Measurements from ENCODE around the gene OCRL.

The OCRL gene

DNA sequence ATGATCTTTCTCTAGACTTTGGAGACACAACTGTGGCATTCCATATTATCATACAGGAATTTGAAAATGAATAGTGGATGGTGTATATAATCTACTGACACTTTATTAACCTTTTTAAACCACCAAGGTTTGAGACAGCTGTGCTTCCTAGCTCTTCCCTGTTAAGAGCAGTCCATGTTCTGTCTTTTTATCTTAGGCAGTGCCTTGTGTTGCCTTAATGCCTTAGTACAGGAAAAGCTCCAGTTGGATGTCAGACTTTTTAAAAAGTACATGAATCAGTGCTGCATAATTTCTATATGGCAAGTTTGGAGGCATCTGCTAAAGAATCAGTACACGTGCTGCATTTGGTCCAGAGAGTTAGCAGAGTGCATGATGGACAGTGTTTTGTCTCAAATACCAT lies 45.1 kb downstream of the OCRL start:
- H3K9me3 ChIP-seq (ENCODE audit: insufficient read depth, low read depth, low read length): no peaks in the 10 kb centered on the region
- no peak overlapping the region for H2AFZ ChIP-seq (ENCODE audit: low read length)
- H3F3A ChIP-seq (ENCODE audit: low read depth): no peaks in the 10 kb centered on the region
- TF ChIP-seq CTCF (conservative IDR thresholded peaks at IDR 0.05; ENCODE audit: low read length) (no peak), EZH2phosphoT487 (IDR thresholded peaks at IDR 0.05; ENCODE audit: borderline replicate concordance) (no peak)
- no peak overlapping the region for H3K9ac ChIP-seq (ENCODE audit: low read depth, low read length, poor library complexity, severe bottlenecking)
- no peaks in the 10 kb centered on the region for H3K79me2 ChIP-seq (ENCODE audit: insufficient read depth, low read length)
- H3K4me2 ChIP-seq (ENCODE audit: low read depth, low read length, poor library complexity, severe bottlenecking): no peak overlapping the region
- H4K20me1 ChIP-seq (ENCODE audit: insufficient read depth, low read length, poor library complexity, severe bottlenecking): no peaks in the 10 kb centered on the region
- no peaks in the 10 kb centered on the region for H3K9me2 ChIP-seq (replicated peaks; ENCODE audit: low read depth, low read length)
- H3K36me3 ChIP-seq (ENCODE audit: insufficient read depth, low read length): peaks cover 21% of the 10 kb centered on the region; the same call in 1 of the 2 replicates
- no peak overlapping the region for H3K4me3 ChIP-seq (ENCODE audit: low read length, poor library complexity, severe bottlenecking)
- H3K27me3 ChIP-seq (ENCODE audit: insufficient read depth, low read length, poor library complexity, severe bottlenecking): no peaks in the 10 kb centered on the region
- H3K4me1 ChIP-seq (ENCODE audit: insufficient read depth, low read length, poor library complexity, severe bottlenecking): no peaks in the 10 kb centered on the region

GRCh38 chrX:129585691-129586090 lies 45.6 kb downstream of the OCRL start:
- Histone ChIP-seq H3K4me2 (ENCODE audit: low read depth, low read length, poor library complexity, severe bottlenecking) (no peak overlapping the region), H3K79me2 (ENCODE audit: insufficient read depth, low read length) (no peaks in the 10 kb centered on the region), H3K4me3 (ENCODE audit: low read length, poor library complexity, severe bottlenecking) (no peak overlapping the region), H3K27me3 (ENCODE audit: insufficient read depth, low read length, poor library complexity, severe bottlenecking) (no peaks in the 10 kb centered on the region), H3K4me1 (ENCODE audit: insufficient read depth, low read length, poor library complexity, severe bottlenecking) (no peaks in the 10 kb centered on the region), H3K9ac (ENCODE audit: low read depth, low read length, poor library complexity, severe bottlenecking) (no peak overlapping the region), H3K9me3 (ENCODE audit: insufficient read depth, low read depth, low read length) (no peaks in the 10 kb centered on the region), H2AFZ (ENCODE audit: low read length) (no peak overlapping the region), H3K9me2 (replicated peaks; ENCODE audit: low read depth, low read length) (no peaks in the 10 kb centered on the region), H3K36me3 (ENCODE audit: insufficient read depth, low read length) (peaks cover 26% of the 10 kb centered on the region; the same call in 1 of the 2 replicates), H4K20me1 (ENCODE audit: insufficient read depth, low read length, poor library complexity, severe bottlenecking) (no peaks in the 10 kb centered on the region), H3F3A (ENCODE audit: low read depth) (no peaks in the 10 kb centered on the region)
- TF ChIP-seq EZH2phosphoT487 (IDR thresholded peaks at IDR 0.05; ENCODE audit: borderline replicate concordance) (no peak), CTCF (conservative IDR thresholded peaks at IDR 0.05; ENCODE audit: low read length) (no peak)

DNA sequence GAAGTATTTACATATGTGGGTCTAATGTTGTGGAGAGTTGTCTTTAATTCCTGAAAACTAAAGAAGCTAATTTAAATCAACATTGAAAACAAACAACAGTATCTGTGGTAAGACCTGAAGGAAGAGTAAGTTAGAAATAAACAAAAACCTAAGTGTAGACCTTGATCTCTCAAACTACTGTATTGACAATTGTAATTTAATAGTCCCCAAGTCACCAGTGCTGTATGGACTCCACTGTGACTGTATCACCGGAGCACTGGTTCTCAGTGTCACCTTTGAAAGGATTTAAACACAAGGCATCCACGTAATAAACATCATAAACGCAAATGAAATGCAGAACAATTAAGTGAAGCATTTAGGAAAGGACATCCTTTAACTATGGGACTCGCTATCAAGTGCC lies 46.4 kb downstream of the OCRL start:
- H3K4me3 ChIP-seq (ENCODE audit: low read length, poor library complexity, severe bottlenecking): no peak overlapping the region
- TF ChIP-seq EZH2phosphoT487 (IDR thresholded peaks at IDR 0.05; ENCODE audit: borderline replicate concordance): no peak
- no peak for TF ChIP-seq CTCF (conservative IDR thresholded peaks at IDR 0.05; ENCODE audit: low read length)

More for the DNA sequence above, 46.4 kb downstream of the OCRL start:
- H3K4me1 ChIP-seq (ENCODE audit: insufficient read depth, low read length, poor library complexity, severe bottlenecking): no peaks in the 10 kb centered on the region
- H3K4me2 ChIP-seq (ENCODE audit: low read depth, low read length, poor library complexity, severe bottlenecking): no peak overlapping the region
- no peaks in the 10 kb centered on the region for H3K79me2 ChIP-seq (ENCODE audit: insufficient read depth, low read length)
- no peak overlapping the region for H3K9ac ChIP-seq (ENCODE audit: low read depth, low read length, poor library complexity, severe bottlenecking)
- H3F3A ChIP-seq (ENCODE audit: low read depth): no peaks in the 10 kb centered on the region
- no peaks in the 10 kb centered on the region for H3K27me3 ChIP-seq (ENCODE audit: insufficient read depth, low read length, poor library complexity, severe bottlenecking)
- H4K20me1 ChIP-seq (ENCODE audit: insufficient read depth, low read length, poor library complexity, severe bottlenecking): no peaks in the 10 kb centered on the region
- peaks cover 29% of the 10 kb centered on the region; the same call in 1 of the 2 replicates for H3K36me3 ChIP-seq (ENCODE audit: insufficient read depth, low read length)
- H3K9me3 ChIP-seq (ENCODE audit: insufficient read depth, low read depth, low read length): no peaks in the 10 kb centered on the region
- H3K9me2 ChIP-seq (replicated peaks; ENCODE audit: low read depth, low read length): no peaks in the 10 kb centered on the region
- no peak overlapping the region for H2AFZ ChIP-seq (ENCODE audit: low read length)

Measured in Loucy (cell line).